22Rv1 (cell line): ENCODE measurements around the gene HAPLN3.
A peak's percentile ranks its signal among the peaks of the same experiment; 100 is the strongest.

ENCODE experiments used
- H3K27ac ChIP-seq: fragments of 450-650 bp; 2 replicates; pipeline ENCODE4 v1.5.1; 2017
- ZFX ChIP-seq: fragments of 450-650 bp; IDR thresholded peaks from 2 replicates; pipeline ENCODE4 v1.6.1; 2017; ENCODE audit warnings: antibody characterized with exemption, borderline replicate concordance
- TF ChIP-seq, protein P1 (sequence below): fragments of 450-650 bp; IDR thresholded peaks from 2 replicates; pipeline ENCODE4 v1.5.1; 2017; ENCODE audit warnings: mild to moderate bottlenecking

The HAPLN3 gene

DNA sequence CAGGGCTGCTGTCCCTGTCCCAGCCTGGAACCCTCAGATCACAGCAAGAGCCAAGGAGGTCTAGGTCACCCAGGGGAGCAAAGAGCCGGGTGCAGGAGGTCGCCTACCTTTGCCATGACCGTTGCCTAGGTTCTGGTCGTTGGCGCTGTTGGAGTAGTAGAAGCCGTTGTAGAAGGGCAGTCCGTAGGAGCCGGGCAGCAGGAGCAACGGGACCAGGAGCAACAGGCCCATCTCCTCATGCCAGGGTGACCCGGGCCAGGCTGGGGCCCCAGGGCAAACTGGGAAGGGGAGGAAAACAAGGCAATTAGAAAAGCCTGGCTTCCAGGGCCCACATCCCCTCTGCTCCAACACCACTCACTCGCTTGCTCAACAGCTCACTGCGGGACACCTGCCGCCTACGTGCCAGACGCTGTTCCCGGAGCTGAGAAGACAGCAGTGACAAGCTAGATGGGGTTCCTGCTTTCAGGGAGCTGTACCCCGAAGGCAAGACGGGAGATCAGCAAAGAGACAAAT lies 8.2 kb downstream of the HAPLN3 start:
- H3K27ac ChIP-seq = no peak overlapping the region
- TF ChIP-seq, protein P1, sequence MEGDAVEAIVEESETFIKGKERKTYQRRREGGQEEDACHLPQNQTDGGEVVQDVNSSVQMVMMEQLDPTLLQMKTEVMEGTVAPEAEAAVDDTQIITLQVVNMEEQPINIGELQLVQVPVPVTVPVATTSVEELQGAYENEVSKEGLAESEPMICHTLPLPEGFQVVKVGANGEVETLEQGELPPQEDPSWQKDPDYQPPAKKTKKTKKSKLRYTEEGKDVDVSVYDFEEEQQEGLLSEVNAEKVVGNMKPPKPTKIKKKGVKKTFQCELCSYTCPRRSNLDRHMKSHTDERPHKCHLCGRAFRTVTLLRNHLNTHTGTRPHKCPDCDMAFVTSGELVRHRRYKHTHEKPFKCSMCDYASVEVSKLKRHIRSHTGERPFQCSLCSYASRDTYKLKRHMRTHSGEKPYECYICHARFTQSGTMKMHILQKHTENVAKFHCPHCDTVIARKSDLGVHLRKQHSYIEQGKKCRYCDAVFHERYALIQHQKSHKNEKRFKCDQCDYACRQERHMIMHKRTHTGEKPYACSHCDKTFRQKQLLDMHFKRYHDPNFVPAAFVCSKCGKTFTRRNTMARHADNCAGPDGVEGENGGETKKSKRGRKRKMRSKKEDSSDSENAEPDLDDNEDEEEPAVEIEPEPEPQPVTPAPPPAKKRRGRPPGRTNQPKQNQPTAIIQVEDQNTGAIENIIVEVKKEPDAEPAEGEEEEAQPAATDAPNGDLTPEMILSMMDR = no peak
- no peak for TF ChIP-seq ZFX

DNA sequence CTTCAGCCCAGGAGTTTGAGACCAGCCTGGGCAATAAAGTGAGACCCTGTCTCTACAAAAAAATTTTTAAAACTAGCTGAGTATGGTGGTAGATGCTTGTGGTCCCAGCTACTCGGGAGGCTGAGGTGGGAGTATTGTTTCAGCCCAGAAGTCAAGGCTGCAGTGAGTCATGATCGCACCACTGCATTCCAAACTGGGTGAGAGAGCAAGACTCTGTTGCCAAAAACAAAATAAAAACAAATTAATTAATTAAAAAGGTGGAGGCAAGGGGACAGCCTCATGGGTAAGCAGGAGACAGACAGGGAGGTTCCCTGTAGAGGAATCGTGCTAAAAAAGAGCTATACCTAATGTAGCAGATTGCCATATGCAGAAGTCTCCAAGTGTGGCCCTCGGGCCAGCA lies 12.6 kb downstream of the HAPLN3 start:
- TF ChIP-seq, protein P1 = no peak
- no peak for TF ChIP-seq ZFX

DNA sequence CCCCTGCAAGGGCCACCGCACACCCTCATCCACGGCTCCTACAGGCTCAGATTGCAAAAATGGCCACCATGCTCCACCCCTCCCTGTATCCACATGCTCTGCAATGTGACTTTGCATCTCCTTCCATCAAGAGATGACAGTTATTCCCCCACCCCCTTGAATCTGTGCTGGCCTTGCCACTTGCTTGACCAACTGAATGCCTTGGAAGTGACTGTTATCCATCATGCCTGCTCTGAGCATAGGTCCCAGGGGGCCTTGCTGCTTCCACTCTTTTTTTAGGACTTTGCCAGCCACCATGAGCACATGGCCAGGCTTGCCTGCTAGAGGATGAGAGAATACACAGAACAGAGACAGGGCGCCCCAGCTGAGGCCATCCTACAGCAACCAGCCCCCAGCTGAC lies 13.6 kb downstream of the HAPLN3 start:
- H3K27ac ChIP-seq = no peak overlapping the region
- no peak for TF ChIP-seq ZFX
- TF ChIP-seq, protein P1 = no peak

More for the DNA sequence above, 12.6 kb downstream of the HAPLN3 start:
- H3K27ac ChIP-seq = no peak overlapping the region

DNA sequence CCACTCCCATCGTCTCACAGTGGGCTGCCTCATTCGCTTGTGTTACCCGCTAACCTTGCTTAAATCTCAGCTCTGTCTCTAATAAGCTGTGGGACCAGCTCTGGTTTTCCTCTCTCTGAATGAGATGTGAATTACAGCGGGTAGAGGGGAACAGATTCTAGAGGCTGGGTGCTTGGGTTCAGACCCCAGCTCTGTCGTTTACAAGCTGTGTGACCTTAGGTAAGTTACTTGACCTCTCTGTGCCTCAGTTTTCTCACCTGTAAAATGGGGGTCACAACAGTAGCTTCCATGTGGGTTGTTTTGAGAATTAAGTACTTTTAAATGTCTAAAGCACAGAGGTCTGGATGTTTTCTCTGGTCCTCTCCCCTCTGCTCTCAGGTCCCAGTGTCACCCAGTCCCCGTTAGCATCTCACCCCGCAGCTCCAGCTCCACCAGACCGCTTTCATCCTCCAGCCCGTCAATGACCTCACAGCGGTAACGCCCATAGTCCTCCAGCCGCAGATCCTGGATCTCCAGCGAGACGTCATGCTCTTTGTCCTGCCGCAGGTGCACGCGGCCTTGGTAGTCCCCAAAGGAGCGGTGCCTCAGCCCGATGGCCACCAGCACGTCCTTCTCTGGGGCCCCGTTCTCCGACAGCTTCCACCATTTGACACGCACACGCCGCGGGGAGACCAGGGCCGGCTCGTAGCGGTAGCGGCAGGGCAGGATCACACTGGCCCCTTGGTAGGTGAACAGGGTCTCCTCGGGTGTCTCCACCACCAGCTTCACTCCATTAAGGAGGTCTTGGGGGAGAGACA lies 14.2 kb downstream of the HAPLN3 start:
- H3K27ac ChIP-seq = no peak overlapping the region
- TF ChIP-seq, protein P1 = no peak
- no peak for TF ChIP-seq ZFX

DNA sequence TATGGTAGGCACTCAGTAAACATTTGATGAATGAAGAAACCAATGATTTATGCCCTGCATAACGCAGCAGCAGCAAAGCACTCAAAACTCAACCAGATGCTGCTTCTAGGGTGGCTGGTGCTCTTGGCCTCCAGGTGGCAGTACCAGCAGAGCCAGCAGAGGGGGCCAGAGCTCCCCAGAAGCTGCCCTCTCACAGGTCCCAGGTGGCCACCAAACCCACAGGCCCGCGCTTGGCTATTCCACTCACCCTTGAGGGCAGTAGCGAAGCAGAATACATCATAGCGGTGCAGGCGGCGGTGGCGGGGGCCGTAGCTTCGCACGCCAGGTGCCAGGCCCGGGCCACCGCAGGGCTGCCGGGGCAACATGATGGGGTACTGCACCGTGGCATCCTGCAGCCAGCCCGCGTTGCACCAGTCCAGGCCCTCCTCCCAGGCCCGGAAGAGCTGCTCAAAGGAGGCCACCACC lies 16.6 kb downstream of the HAPLN3 start:
- TF ChIP-seq, protein P1 = peak; percentile 80
- TF ChIP-seq ZFX = no peak
- H3K27ac ChIP-seq = no peak overlapping the region

DNA sequence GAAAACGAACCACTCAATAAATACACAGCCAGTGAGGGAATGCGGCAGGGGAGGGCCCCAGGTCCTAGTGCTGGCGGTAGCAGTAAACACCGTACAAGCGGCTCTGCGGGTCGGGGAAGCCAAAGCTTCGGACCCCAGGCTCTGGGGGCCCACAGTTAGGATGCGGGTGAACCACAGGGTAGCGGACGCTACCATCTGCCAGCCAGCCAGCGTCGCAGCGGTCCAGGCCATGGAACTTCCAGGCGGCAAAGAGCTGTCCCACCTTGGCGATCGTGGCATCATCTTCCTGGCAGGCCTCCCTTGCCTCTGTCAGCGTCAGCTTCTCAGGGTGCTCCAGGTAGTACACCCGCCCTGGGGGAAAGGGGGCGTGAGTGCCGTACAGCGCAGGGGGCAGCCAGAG lies 17.4 kb downstream of the HAPLN3 start:
- no peak for TF ChIP-seq ZFX
- TF ChIP-seq, protein P1 = no peak
- no peak overlapping the region for H3K27ac ChIP-seq

DNA sequence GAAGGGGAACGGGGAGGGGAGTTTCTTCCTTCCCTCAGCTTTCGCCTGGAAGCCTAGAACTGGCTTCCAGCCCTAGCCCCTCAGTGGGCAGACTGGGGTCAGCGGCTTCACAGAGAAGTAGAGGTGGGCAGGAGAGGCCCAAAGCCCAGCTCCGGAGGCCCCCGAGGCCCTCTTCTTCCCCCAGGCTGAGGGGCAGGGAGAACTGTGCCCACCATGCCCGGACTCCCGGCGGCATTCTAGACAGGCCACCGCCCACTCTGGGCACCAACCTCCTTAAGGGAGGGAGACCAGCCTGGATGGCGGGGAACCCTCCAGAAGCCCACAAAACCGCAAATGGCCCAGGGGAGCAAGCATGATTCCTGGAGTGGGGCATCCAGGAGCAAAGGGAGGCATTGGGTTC lies 17.9 kb downstream of the HAPLN3 start:
- TF ChIP-seq ZFX = no peak
- H3K27ac ChIP-seq = no peak overlapping the region
